Measurements from ENCODE around the gene ZMIZ2. TPM values are rescaled to one million over a fixed set of nuclear protein-coding genes. Genes with fewer than 3 reads are reported as not detected.

ZMIZ2 gene
- polyA plus RNA-seq, 3 donors: 1.9 to 72.8 (median 3.3) TPM

DNA sequence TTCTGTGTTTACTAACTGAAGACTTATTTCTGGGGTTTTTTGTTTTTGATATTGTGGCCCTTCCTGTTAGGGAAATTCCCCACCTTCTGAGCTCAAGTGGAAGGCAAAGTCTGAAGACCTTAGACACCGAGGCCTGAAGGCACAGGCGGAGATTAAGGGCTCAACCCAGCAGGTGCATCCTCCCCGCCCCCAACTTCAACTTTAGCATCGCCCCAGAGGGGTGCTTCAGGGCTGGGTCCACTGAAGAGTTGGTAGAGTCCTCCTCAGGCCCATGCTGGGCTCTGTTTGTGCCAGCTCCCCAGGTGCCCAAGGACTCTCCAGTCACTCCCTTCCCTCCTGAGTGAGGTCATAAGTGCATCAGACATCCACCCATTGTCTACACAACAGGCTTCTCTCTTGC, 38.4 kb downstream of the ZMIZ2 start:
- H3K4me1 ChIP-seq (ENCODE audit: control insufficient read depth in 1 of 2, insufficient read depth in 2 of 2, low read length in 2 of 2): no peaks in the 10 kb centered on the region
- no peak for TF ChIP-seq CTCF (IDR thresholded peaks at IDR 0.05)
- no peaks in the 10 kb centered on the region for H3K27me3 ChIP-seq (ENCODE audit: control insufficient read depth in 2 of 2, insufficient read depth in 2 of 2, low read length in 2 of 2)
- no peak overlapping the region for H3K27ac ChIP-seq (ENCODE audit: low read depth in 1 of 2, low read length in 2 of 2)
- no peak overlapping the region for H3K4me3 ChIP-seq (replicated peaks in 1 of 3; ENCODE audit: low read depth in 2 of 3, low read length in 3 of 3)
- no peak overlapping the region for H3K4me2 ChIP-seq (replicated peaks; ENCODE audit: extremely low read depth, low read length, poor library complexity, severe bottlenecking)
- peaks cover 0 to 10% of the 10 kb centered on the region in 2 donors for H3K9me3 ChIP-seq (replicated peaks in 1 of 2; ENCODE audit: control insufficient read depth in 1 of 2, insufficient read depth in 1 of 2, low read length in 2 of 2)
- Mint-ChIP-seq H3K9me3 (peaks cover 4 to 11% (median 7%) of the 10 kb centered on the region in 7 donors), H3K4me1 (no peaks in the 10 kb centered on the region), H3K36me3 (no peaks in the 10 kb centered on the region), H3K4me3 (no peak overlapping the region), H3K27me3 (ENCODE audit: low read depth in 3 of 3) (peaks cover 0 to 1% (median 0%) of the 10 kb centered on the region in 3 donors), H3K27ac (no peak overlapping the region)
- H3K9ac ChIP-seq (ENCODE audit: insufficient read depth, low read length, poor library complexity, severe bottlenecking): no peak overlapping the region
- no peaks in the 10 kb centered on the region for H3K36me3 ChIP-seq (replicated peaks in 1 of 2; ENCODE audit: control insufficient read depth in 1 of 2, insufficient read depth in 2 of 2, low read length in 2 of 2)
- 84% methylated on average over 4 of the region's 4 CpGs for WGBS (ENCODE audit: insufficient coverage)
- no peak for DNase-seq
- intact Hi-C loops (cut with micrococcal nuclease): no loop called here
- H2AFZ ChIP-seq (ENCODE audit: insufficient read depth, low read depth, low read length, poor library complexity, severe bottlenecking): no peak overlapping the region
- H3K79me2 ChIP-seq (ENCODE audit: insufficient read depth, low read length): no peaks in the 10 kb centered on the region
- H4K20me1 ChIP-seq (ENCODE audit: insufficient read depth, low read length): no peaks in the 10 kb centered on the region

DNA sequence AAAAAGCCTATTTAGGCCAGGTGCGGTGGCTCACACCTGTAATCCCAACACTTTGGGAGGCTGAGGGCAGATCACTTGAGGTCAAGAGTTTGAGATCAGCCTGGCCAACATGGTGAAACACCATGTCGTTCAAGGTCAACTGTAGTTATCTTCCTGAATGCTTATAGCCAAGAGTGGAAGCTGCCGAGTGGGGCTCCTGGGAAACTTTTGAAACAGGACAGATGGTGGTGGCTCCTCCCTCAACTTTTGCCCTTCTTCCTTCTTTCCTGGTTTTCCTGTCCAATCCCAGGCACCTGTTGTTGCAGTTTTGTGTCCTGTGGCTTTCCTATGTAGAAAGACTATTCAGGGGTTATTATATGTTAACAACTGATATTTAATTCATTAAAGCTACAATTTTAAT, 39.1 kb downstream of the ZMIZ2 start:
- no peak for DNase-seq
- Histone ChIP-seq H3K79me2 (ENCODE audit: insufficient read depth, low read length) (no peaks in the 10 kb centered on the region), H3K9me3 (replicated peaks in 1 of 2; ENCODE audit: control insufficient read depth in 1 of 2, insufficient read depth in 1 of 2, low read length in 2 of 2) (peaks cover 0 to 10% of the 10 kb centered on the region in 2 donors), H3K4me2 (replicated peaks; ENCODE audit: extremely low read depth, low read length, poor library complexity, severe bottlenecking) (no peak overlapping the region), H2AFZ (ENCODE audit: insufficient read depth, low read depth, low read length, poor library complexity, severe bottlenecking) (no peak overlapping the region), H4K20me1 (ENCODE audit: insufficient read depth, low read length) (no peaks in the 10 kb centered on the region), H3K4me1 (ENCODE audit: control insufficient read depth in 1 of 2, insufficient read depth in 2 of 2, low read length in 2 of 2) (no peaks in the 10 kb centered on the region), H3K4me3 (replicated peaks in 1 of 3; ENCODE audit: low read depth in 2 of 3, low read length in 3 of 3) (no peak overlapping the region), H3K27ac (ENCODE audit: low read depth in 1 of 2, low read length in 2 of 2) (no peak overlapping the region), H3K36me3 (replicated peaks in 1 of 2; ENCODE audit: control insufficient read depth in 1 of 2, insufficient read depth in 2 of 2, low read length in 2 of 2) (no peaks in the 10 kb centered on the region), H3K27me3 (ENCODE audit: control insufficient read depth in 2 of 2, insufficient read depth in 2 of 2, low read length in 2 of 2) (no peaks in the 10 kb centered on the region), H3K9ac (ENCODE audit: insufficient read depth, low read length, poor library complexity, severe bottlenecking) (no peak overlapping the region)
- no peak overlapping the region for H3K4me3 Mint-ChIP-seq
- TF ChIP-seq CTCF (IDR thresholded peaks at IDR 0.05): no peak
- 100% methylated on average over 2 of the region's 3 CpGs for WGBS (ENCODE audit: insufficient coverage)
- H3K9me3 Mint-ChIP-seq: peaks cover 4 to 11% (median 7%) of the 10 kb centered on the region in 7 donors
- H3K4me1 Mint-ChIP-seq: no peaks in the 10 kb centered on the region
- no peak overlapping the region for H3K27ac Mint-ChIP-seq
- peaks cover 0 to 1% (median 0%) of the 10 kb centered on the region in 3 donors for H3K27me3 Mint-ChIP-seq (ENCODE audit: low read depth in 3 of 3)
- intact Hi-C loops (cut with micrococcal nuclease): no loop called here
- H3K36me3 Mint-ChIP-seq: no peaks in the 10 kb centered on the region
